H1 (cell line): Measurements from ENCODE around the gene ZIC1. TPM values are rescaled to one million over a fixed set of nuclear protein-coding genes. Genes with fewer than 3 reads are reported as not detected.

Experiments used
- CTCF ChIA-PET: fragments of 300-600 bp; sonication (Branson Sonifier 250); formaldehyde crosslinking; loops from one replicate; lab custom pipeline; 2021; ENCODE audit not compliant: partially characterized antibody; lab: Charles Lee
- POLR2A ChIA-PET: fragments of 300-600 bp; sonication (Branson Sonifier 250); formaldehyde crosslinking; loops from one replicate; lab custom pipeline; 2021; ENCODE audit warnings: inconsistent platforms; ENCODE audit not compliant: partially characterized antibody; lab: Charles Lee
- DNase-seq, 2 experiments: peaks; one replicate each; pipeline versions ENCODE4 v3.0.0 to v3.0.0-alpha.2; 2010 to 2022; ENCODE audit warnings: low spot score in 2 of 2, low read depth in 1 of 2, mixed read lengths in 1 of 2
- FAIRE-seq: peaks from 2 replicates; lab custom pipeline; 2011; peaks lifted over from hg19 to GRCh38; lab: Jason Lieb, UNC
- H2AFZ ChIP-seq: 2 replicates; pipeline ENCODE4 v1.8.1; 2012; ENCODE audit warnings: low read length, inconsistent platforms
- H2AK5ac ChIP-seq: 2 replicates; pipeline ENCODE4 v1.6.1; 2013; ENCODE audit warnings: low read depth, low read length
- H2BK120ac ChIP-seq: replicated peaks from 2 replicates; pipeline ENCODE3; 2013; ENCODE audit warnings: low read depth, low read length, inconsistent platforms
- H2BK12ac ChIP-seq: 2 replicates; pipeline ENCODE4 v1.6.1; 2013; ENCODE audit warnings: low read depth, low read length
- H2BK15ac ChIP-seq: 2 replicates; pipeline ENCODE4 v1.6.1; 2013; ENCODE audit warnings: low read length
- H2BK20ac ChIP-seq: 2 replicates; pipeline ENCODE4 v1.6.1; 2013; ENCODE audit warnings: low read length
- H2BK5ac ChIP-seq: 2 replicates; pipeline ENCODE4 v1.6.1; 2013; ENCODE audit warnings: low read depth, low read length
- H3K14ac ChIP-seq: 2 replicates; pipeline ENCODE4 v1.6.1; 2013; ENCODE audit warnings: inconsistent platforms; ENCODE audit not compliant: insufficient read length
- H3K18ac ChIP-seq: 2 replicates; pipeline ENCODE4 v1.6.1; 2013; ENCODE audit warnings: low read length; ENCODE audit errors: extremely low read depth
- H3K23ac ChIP-seq: 2 replicates; pipeline ENCODE4 v1.6.1; 2013; ENCODE audit warnings: inconsistent platforms; ENCODE audit not compliant: insufficient read length
- H3K23me2 ChIP-seq: 2 replicates; pipeline ENCODE4 v1.6.1; 2013; ENCODE audit warnings: low read depth, low read length
- H3K27ac ChIP-seq: 2 replicates; pipeline ENCODE4 v1.6.1; 2011; ENCODE audit warnings: low read depth, low read length, inconsistent platforms
- H3K27me3 ChIP-seq, 4 experiments: replicated peaks in 1 of 4; 1 replicate in 1 of 4; 2 replicates in 3 of 4; pipeline versions ENCODE4 v1.6.1 to v1.8.1; 2011 to 2013; ENCODE audit warnings: low read length in 3 of 4, mild to moderate bottlenecking in 3 of 4, inconsistent platforms in 2 of 4, mixed read lengths in 2 of 4, moderate library complexity in 1 of 4; ENCODE audit not compliant: control insufficient read depth in 3 of 4, insufficient read depth in 3 of 4; ENCODE audit errors: extremely low read depth in 1 of 4
- H3K36me3 ChIP-seq, 4 experiments: 2 replicates each; pipeline versions ENCODE4 v1.6.1 to v1.8.1; 2011 to 2013; ENCODE audit warnings: mild to moderate bottlenecking in 4 of 4, low read length in 3 of 4, moderate library complexity in 2 of 4, control low read depth in 1 of 4, inconsistent platforms in 1 of 4; ENCODE audit not compliant: insufficient read depth in 4 of 4, control insufficient read depth in 2 of 4
- H3K4ac ChIP-seq: replicated peaks from 2 replicates; pipeline ENCODE3; 2013; ENCODE audit warnings: low read length, low read depth, mixed read lengths, inconsistent platforms; ENCODE audit not compliant: insufficient read length
- H3K4me1 ChIP-seq, 4 experiments: replicated peaks in 1 of 4; 1 replicate in 1 of 4; 2 replicates in 3 of 4; pipeline versions ENCODE4 v1.6.1 to v1.8.1; 2011 to 2013; ENCODE audit warnings: low read length in 3 of 4, inconsistent platforms in 2 of 4, mixed read lengths in 1 of 4; ENCODE audit not compliant: insufficient read depth in 4 of 4, control insufficient read depth in 3 of 4
- H3K4me2 ChIP-seq, 2 experiments: 2 replicates each; pipeline versions ENCODE4 v1.6.1 to v1.8.1; 2011 to 2013; ENCODE audit warnings: low read depth in 2 of 2, low read length in 2 of 2, control low read depth in 1 of 2, inconsistent platforms in 1 of 2, mild to moderate bottlenecking in 1 of 2; ENCODE audit not compliant: insufficient read depth in 1 of 2
- H3K4me3 ChIP-seq, 4 experiments: fragments of 200-600, 300-600 bp in 1 of 4; sonication (generic), shearing (Covaris generic), sonication (Bioruptor Twin) in 1 of 4; 2 replicates each; pipeline versions ENCODE4 v1.5.1 to v1.8.1; 2011 to 2016; ENCODE audit warnings: low read length in 4 of 4, low read depth in 3 of 4, control low read depth in 2 of 4, inconsistent platforms in 2 of 4, mild to moderate bottlenecking in 2 of 4, mixed read lengths in 1 of 4, moderate library complexity in 1 of 4; ENCODE audit not compliant: insufficient read depth in 2 of 4; ENCODE audit errors: extremely low read depth in 1 of 4
- H3K56ac ChIP-seq: replicated peaks from 2 replicates; pipeline ENCODE3; 2013; ENCODE audit warnings: low read depth, mild to moderate bottlenecking, mixed read lengths, low read length, inconsistent platforms; ENCODE audit not compliant: insufficient read length
- H3K79me1 ChIP-seq: 2 replicates; pipeline ENCODE4 v1.6.1; 2013; ENCODE audit warnings: low read depth, low read length, control low read depth
- H3K79me2 ChIP-seq, 2 experiments: 2 replicates each; pipeline versions ENCODE4 v1.6.1 to v1.8.1; 2012 to 2013; ENCODE audit warnings: low read length in 2 of 2, mild to moderate bottlenecking in 2 of 2, inconsistent platforms in 1 of 2; ENCODE audit not compliant: insufficient read depth in 2 of 2, control insufficient read depth in 1 of 2
- H3K9ac ChIP-seq, 4 experiments: replicated peaks in 1 of 4; 1 replicate in 1 of 4; 2 replicates in 3 of 4; pipeline versions ENCODE4 v1.6.1 to v1.8.1; 2011 to 2013; ENCODE audit warnings: low read depth in 3 of 4, low read length in 3 of 4, control low read depth in 2 of 4, mild to moderate bottlenecking in 2 of 4, moderate library complexity in 2 of 4, inconsistent platforms in 1 of 4; ENCODE audit errors: extremely low read depth in 1 of 4
- H3K9me3 ChIP-seq, 2 experiments: 2 replicates each; pipeline versions ENCODE4 v1.6.1 to v1.8.1; 2012 to 2013; ENCODE audit warnings: mild to moderate bottlenecking in 2 of 2, moderate library complexity in 2 of 2, control low read depth in 1 of 2, inconsistent platforms in 1 of 2, low read depth in 1 of 2, low read length in 1 of 2, mixed read lengths in 1 of 2; ENCODE audit not compliant: insufficient read depth in 2 of 2
- H4K20me1 ChIP-seq, 2 experiments: replicated peaks in 1 of 2; 2 replicates each; pipeline versions ENCODE3 to v1.8.1; 2011 to 2013; ENCODE audit warnings: inconsistent platforms in 2 of 2, low read length in 2 of 2, mild to moderate bottlenecking in 1 of 2; ENCODE audit not compliant: insufficient read depth in 2 of 2, control insufficient read depth in 1 of 2
- H4K5ac ChIP-seq: 2 replicates; pipeline ENCODE4 v1.6.1; 2013; ENCODE audit warnings: low read length, low read depth, mixed read lengths, inconsistent platforms; ENCODE audit not compliant: insufficient read length
- H4K8ac ChIP-seq: 2 replicates; pipeline ENCODE4 v1.8.0; 2013; ENCODE audit warnings: mild to moderate bottlenecking, moderate library complexity, low read length, inconsistent platforms; ENCODE audit not compliant: insufficient read depth; ENCODE audit errors: extremely low read depth
- H4K91ac ChIP-seq: replicated peaks from 2 replicates; pipeline ENCODE3; 2013; ENCODE audit warnings: low read length, mixed read lengths, inconsistent platforms; ENCODE audit not compliant: insufficient read length
- CBX8 ChIP-seq: fragments of 300-800, 300-1000 bp; sonication (generic); IDR thresholded peaks from 2 replicates; pipeline ENCODE4 v1.7.1; 2016; ENCODE audit warnings: low read depth, low read length, borderline replicate concordance
- CHD2 ChIP-seq: IDR thresholded peaks from 2 replicates; pipeline ENCODE4 v1.6.1; 2012; ENCODE audit warnings: low read length, improper control_type of control experiment
- CREB1 ChIP-seq: IDR thresholded peaks from 2 replicates; pipeline ENCODE4 v1.6.1; 2012; ENCODE audit warnings: inconsistent platforms
- HDAC6 ChIP-seq: IDR thresholded peaks from one replicate; pipeline ENCODE4 v1.7.1; 2012; ENCODE audit warnings: low read depth, mild to moderate bottlenecking, inconsistent platforms, low read length, moderate library complexity
- KDM4A ChIP-seq: IDR thresholded peaks from one replicate; pipeline ENCODE4 v1.7.1; 2012; ENCODE audit warnings: low read depth, mild to moderate bottlenecking, moderate library complexity, low read length, inconsistent platforms; ENCODE audit not compliant: severe bottlenecking
- KDM5A ChIP-seq: fragments of 200-600 bp; IDR thresholded peaks from 2 replicates; pipeline ENCODE4 v1.7.1; 2012; ENCODE audit warnings: mild to moderate bottlenecking, low read length, inconsistent platforms, mixed read lengths
- NANOG ChIP-seq: IDR thresholded peaks from 2 replicates; pipeline ENCODE4 v1.6.1; 2011; ENCODE audit warnings: low read length, low read depth, mild to moderate bottlenecking, inconsistent platforms; ENCODE audit not compliant: insufficient read depth, poor library complexity, severe bottlenecking
- NRF1 ChIP-seq: IDR thresholded peaks from 2 replicates; pipeline ENCODE4 v1.6.1; 2011; ENCODE audit warnings: mild to moderate bottlenecking, low read depth, low read length, improper control_type of control experiment
- RAD21 ChIP-seq, 2 experiments: IDR thresholded peaks in 1 of 2; conservative IDR thresholded peaks in 1 of 2; 2 replicates each; pipeline ENCODE4 v1.6.1; 2011; ENCODE audit warnings: low read depth in 2 of 2, low read length in 2 of 2, improper control_type of control experiment in 1 of 2, inconsistent platforms in 1 of 2, mild to moderate bottlenecking in 1 of 2, moderate library complexity in 1 of 2
- RBBP5 ChIP-seq: IDR thresholded peaks from 2 replicates; pipeline ENCODE4 v1.7.1; 2012; ENCODE audit warnings: low read depth, mild to moderate bottlenecking, inconsistent platforms, low read length, moderate library complexity, borderline replicate concordance
- RXRA ChIP-seq: IDR thresholded peaks from 2 replicates; pipeline ENCODE4 v1.6.1; 2011; ENCODE audit warnings: low read depth, mild to moderate bottlenecking, low read length, moderate library complexity; ENCODE audit not compliant: insufficient read depth
- SIN3A ChIP-seq, 2 experiments: IDR thresholded peaks in 1 of 2; conservative IDR thresholded peaks in 1 of 2; 2 replicates each; pipeline ENCODE4 v1.6.1; 2011 to 2012; ENCODE audit warnings: low read length in 2 of 2, improper control_type of control experiment in 1 of 2, low read depth in 1 of 2, mild to moderate bottlenecking in 1 of 2
- SP1 ChIP-seq: IDR thresholded peaks from 2 replicates; pipeline ENCODE4 v1.6.1; 2011; ENCODE audit warnings: low read depth, low read length
- WGBS, 2 experiments: shearing (Covaris generic) in 1 of 2; methylation state at CpG; one replicate each; pipeline versions ENCODE4 v1.1.6 to v1.1.7; 2013 to 2015; ENCODE audit warnings: low lambda C conversion rate in 2 of 2, mixed read lengths in 2 of 2, inconsistent platforms in 1 of 2, low coverage in 1 of 2, missing lambda C conversion rate in 1 of 2; ENCODE audit not compliant: insufficient replicate concordance in 2 of 2, insufficient coverage in 1 of 2, insufficient read length in 1 of 2; ENCODE audit errors: extremely low coverage in 1 of 2, missing lambda C conversion rate in 1 of 2; 5-methylcytosine and 5-hydroxymethylcytosine counted together
- polyA plus RNA-seq, 7 experiments: library from polyadenylated mRNA; depleted of rRNA in 3 of 7; stranded (reverse) in 5 of 7; unstranded in 2 of 7; fragments of >200 nt in 5 of 7; fragments of 200-250 nt in 2 of 7; gene quantifications; 1 replicate in 5 of 7; 2 replicates in 1 of 7; 4 replicates in 1 of 7; pipeline versions ENCODE4 v1.2.1 to v1.2.3, GENCODE V29; 2011 to 2013; ENCODE audit warnings: missing spikeins in 2 of 7, mixed read lengths in 2 of 7
- total RNA-seq: library from RNA; stranded (reverse); fragmentation: NEBNext Ultra II Directional; extraction: Animal tissue kit (Norgen Biotek cat#: 25700); gene quantifications from 2 replicates; pipeline ENCODE4 v1.2.1, GENCODE V29; 2021

The ZIC1 gene
- total and polyA plus RNA-seq, 2 of the 8 experiments (the other 6 are each of a cell fraction or from before 2014, with no cell fraction given) = 0.80 to 2.2 TPM

- Histone ChIP-seq H3K4ac (no peak overlapping the region), H2AFZ (no peak overlapping the region), H3K23ac (no peak overlapping the region), H3K79me2 (no peaks in the 10 kb centered on the region), H3K4me3 (no peak overlapping the region), H4K8ac (no peak overlapping the region), H2BK5ac (no peak overlapping the region), H3K79me1 (no peaks in the 10 kb centered on the region), H2BK20ac (no peak overlapping the region), H3K56ac (no peak overlapping the region), H3K27ac (no peak overlapping the region), H2AK5ac (no peak overlapping the region), H3K14ac (no peak overlapping the region), H3K4me2 (peak overlapping the region in 1 of 2 experiments; percentile 56; a peak in 3 of 4 replicates), H3K9me3 (no peaks in the 10 kb centered on the region), H2BK15ac (no peak overlapping the region), H3K18ac (no peak overlapping the region), H3K9ac (no peak overlapping the region)
- FAIRE-seq = peak; percentile 58
- ChIA-PET CTCF (interaction anchor here (0.6 to 27.3 kb wide), 10 partner anchors 8 to 598 kb away, joined by 3 to 485 read pairs (median 9); partner anchors contain the start of gene ZIC4), POLR2A (interaction anchor here (0.9 to 2.0 kb wide), 5 partner anchors 8 to 25 kb away, joined by 3 to 6 read pairs (median 4); no protein-coding TSS in a partner anchor)
- no peak for DNase-seq
- TF ChIP-seq KDM5A = no peak
- no peak for TF ChIP-seq CREB1
- TF ChIP-seq KDM4A = no peak
- no peak for TF ChIP-seq NRF1
- TF ChIP-seq NANOG = no peak
- TF ChIP-seq RAD21 (IDR thresholded peaks at IDR 0.05 in 1 of 2, conservative IDR thresholded peaks at IDR 0.05 in 1 of 2; ENCODE audit: low read depth in 2 of 2, low read length in 2 of 2) = no peak
- TF ChIP-seq CBX8 = no peak
- TF ChIP-seq SP1 = no peak
- TF ChIP-seq RBBP5 = no peak
- no peak for TF ChIP-seq SIN3A (conservative IDR thresholded peaks at IDR 0.05 in 1 of 2, IDR thresholded peaks at IDR 0.05 in 1 of 2; ENCODE audit: low read depth in 1 of 2, low read length in 2 of 2)
- TF ChIP-seq HDAC6 = no peak
- no peak for TF ChIP-seq RXRA
- no peak for TF ChIP-seq CHD2
- TF ChIP-seq, all 59 proteins: peak for 0
- H3K4me1 ChIP-seq = peaks cover 15 to 48% (median 32%) of the 10 kb centered on the region in 4 experiments
- H3K27me3 ChIP-seq = peaks cover 43 to 77% (median 62%) of the 10 kb centered on the region in 4 experiments
- peaks cover 5% of the 10 kb centered on the region for H3K23me2 ChIP-seq
- no peaks in the 10 kb centered on the region for H3K36me3 ChIP-seq
- H4K5ac ChIP-seq = no peak overlapping the region
- peaks cover 0 to 3% of the 10 kb centered on the region in 2 experiments for H4K20me1 ChIP-seq
- H2BK120ac ChIP-seq = no peak overlapping the region
- 11% methylated on average over 6 of the region's 6 CpGs; no CpG with 5 or more reads in 1 of the 2 experiments for WGBS, 2 experiments
- no peak overlapping the region for H4K91ac ChIP-seq
- H2BK12ac ChIP-seq = no peak overlapping the region
Observed at GRCh38 chr3:147381596-147381995, 27.6 kb upstream of the ZIC1 start.
